HG02763 (cell line): ENCODE data around the gene BLMH.

ENCODE experiments used
- ATAC-seq: cut with Tn5 transposase; IDR thresholded peaks from one replicate; pipeline ENCODE4 v1.9.1; 2021; ENCODE audit warnings: mild to moderate bottlenecking, moderate library complexity; ENCODE audit not compliant: unreplicated experiment

The BLMH gene

GRCh38 chr17:30251931-30252330 lies 39.8 kb downstream of the BLMH start:
- no peak for ATAC-seq

DNA sequence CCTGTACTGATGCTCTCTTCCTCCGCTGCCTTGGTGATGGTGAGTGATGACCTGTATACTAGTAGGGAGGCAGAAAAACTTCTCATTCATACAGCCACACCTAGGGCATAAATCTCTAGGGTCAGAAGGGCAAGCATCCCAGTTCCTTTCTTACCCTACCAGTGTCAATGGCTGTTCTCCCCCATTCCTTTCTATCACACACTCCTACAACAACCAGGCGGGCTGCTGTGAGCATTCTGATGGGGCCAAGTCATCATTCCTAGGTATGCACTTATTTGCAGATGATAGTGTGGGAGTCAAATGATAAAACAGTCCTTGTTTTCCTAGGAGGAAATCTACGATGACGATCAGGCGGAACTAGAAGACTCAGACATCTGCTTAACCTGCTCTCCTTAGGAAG lies 42.3 kb downstream of the BLMH start:
- no peak for ATAC-seq

DNA sequence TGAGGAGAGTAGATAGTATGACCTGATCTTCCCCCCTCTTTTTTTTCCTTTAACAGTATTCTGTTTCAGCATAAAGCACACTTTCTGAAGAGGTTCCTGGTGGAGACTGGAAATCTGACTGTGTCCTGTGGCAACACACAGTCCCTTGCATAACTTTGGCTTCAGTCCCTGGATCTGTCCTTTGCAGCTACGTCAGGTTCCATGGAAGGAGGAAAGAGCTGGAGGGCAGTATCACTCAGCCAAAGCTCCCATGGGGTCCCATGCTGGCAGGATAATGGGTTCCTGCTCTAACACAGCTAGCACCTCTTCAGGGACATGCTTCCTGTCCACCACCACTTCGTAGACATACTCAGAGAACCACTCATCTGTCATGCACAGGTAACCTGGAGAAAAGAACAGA lies 43.0 kb downstream of the BLMH start:
- ATAC-seq, result no peak

- ATAC-seq, result no peak
Observed at GRCh38 chr17:30246460-30246859, 45.3 kb downstream of the BLMH start.

DNA sequence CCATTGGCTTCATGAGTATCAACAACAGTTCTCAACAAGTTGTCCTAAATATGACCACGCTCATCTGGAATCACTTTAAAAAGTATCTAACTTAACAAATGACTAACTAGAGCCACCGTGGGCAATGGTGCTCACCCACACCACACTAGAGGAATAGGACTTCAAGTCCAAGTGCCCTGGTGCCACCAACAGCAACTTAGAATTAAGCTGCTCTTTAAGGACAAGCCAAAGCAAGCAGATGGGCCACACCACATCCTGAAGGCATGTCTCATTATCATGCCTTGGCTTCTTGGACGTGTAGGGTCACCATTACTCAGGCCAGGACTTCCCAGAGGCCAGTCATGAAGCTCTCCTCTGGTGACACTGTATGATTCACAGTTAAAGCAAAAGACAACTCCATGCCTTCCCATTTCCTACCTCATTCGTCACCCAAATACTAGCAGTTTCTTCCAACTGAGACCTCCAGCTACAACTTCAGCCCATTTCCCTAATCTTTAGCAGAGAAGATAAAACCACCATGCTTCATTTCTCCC lies 46.8 kb downstream of the BLMH start:
- ATAC-seq, result no peak

DNA sequence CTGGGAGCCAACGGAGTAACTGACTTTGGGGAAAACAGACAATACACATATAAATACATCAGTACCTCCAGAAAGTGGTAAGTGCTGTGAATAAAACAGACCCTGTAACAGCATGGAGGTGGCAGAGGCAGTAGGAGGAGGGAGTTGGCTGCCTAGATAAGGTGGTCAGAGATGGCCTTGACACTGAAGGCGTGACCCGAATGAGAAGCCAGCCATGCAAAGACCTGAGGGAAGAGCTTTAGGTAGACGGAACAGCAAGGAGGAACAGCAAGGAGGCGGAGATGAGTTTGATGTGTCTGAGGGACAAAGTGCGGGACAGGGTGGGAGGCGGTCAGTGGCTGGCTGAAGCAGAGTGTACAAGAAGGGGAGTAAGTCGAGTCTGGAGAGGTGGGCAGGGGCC lies 48.2 kb downstream of the BLMH start:
- no peak for ATAC-seq

GRCh38 chr17:30243002-30243401 lies 48.7 kb downstream of the BLMH start:
- ATAC-seq, result no peak

DNA sequence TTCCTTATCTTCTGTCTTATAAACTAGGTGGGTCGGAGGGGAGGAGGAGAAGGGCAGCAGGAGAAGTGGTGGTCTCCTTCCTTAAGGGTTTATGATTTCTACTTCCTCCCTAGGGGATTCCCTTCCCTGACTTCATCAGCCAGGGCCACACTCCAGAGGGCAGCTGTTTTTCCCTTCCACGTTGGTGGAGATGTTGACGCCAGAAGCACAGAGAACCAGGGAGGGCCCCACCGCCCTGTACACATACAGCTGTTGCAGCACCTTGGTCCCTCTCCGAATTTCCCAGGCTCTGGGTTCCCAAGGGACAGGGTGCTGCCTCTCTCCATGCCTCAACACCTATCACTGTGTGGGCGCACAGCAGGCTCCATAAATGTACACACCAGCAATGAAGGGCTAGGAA lies 50.7 kb downstream of the BLMH start:
- no peak for ATAC-seq

DNA sequence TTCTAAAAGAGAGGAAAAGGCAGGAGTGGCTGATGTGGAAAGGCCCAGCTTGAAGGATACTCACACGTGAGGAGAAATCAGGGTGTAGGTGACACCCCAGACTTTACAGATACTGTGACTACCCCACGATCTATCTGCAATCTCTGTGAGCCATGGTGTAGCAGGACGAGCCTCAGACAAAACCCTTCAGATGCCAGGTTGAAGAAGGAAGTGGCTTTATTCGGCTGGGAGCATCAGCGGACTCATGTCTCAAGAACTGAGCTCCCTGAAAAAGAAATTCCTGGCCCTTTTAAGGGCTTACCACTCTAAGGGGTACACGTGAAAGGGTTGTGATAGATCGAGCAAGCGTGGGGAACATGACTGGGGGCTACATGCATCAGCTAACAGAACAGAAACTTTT lies 51.6 kb downstream of the BLMH start:
- ATAC-seq, result no peak

DNA sequence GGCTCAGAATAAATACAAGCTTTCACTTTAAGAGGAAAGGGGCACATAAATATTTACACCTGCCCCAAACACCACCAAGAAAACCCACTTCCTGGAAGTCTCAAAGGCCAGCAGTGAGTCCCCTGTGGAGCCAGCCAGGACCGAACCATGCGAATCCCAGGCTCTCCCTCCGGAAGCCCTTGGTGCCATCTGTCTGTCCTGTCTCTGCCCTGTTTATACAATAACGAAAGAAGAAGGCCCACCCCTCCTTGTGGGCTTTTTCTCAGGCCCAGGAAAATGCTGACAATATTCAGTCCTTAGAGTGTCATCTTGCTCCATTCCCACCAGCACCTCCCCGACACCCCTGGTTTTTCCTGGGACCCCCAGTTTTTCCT lies 52.7 kb downstream of the BLMH start:
- no peak for ATAC-seq

DNA sequence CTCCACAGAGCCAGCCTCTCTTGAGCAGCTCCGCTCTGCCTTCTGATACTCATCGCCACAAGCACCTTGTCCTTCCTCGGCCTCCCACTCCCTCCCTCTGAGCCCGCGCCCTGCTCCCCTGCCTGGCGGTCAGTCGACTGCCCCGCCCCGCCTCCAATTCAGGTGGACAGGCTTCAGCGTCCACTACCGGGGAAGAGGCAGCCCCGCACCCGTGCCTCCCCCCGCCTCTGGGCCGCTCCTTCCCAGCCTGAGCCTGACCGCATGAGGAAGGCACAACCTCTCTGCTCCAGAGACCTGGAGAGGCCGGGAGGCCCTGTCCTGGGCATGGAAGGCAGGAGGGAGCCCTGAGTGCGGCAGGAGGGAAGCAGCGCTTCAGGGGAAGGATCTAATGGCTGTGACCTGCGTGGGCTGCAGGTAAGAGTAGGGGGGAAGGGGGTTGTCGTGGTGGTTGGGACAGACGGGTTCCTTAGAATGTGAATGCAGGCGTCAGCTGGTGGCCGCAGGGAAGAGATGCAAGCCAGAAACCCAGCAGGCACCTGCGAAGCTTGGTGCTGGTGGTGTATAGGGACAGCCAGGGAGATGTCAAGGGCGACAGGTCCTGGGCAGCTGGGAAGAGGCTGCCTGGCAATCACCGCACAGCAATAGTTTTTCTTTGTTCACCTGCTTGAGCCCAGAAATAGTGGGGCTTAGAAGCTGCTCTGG lies 53.2 kb downstream of the BLMH start:
- no peak for ATAC-seq

DNA sequence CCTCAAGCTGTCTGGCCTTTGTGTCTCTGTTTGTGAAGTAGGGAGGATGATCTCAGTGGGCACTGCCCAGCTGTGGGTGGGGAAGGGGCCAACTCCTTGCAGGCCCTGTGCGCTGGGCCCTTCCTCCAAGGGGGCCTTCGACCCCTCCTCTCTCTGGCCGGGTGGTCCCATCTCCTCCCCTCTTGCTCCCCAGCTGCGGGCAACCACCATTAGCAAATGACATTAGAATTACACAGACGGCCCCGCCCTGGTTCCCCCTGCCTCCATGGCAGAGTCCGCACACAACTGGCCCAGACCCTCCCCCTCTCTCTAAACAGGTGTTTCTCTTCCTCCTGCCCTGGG lies 53.8 kb downstream of the BLMH start:
- no peak for ATAC-seq

DNA sequence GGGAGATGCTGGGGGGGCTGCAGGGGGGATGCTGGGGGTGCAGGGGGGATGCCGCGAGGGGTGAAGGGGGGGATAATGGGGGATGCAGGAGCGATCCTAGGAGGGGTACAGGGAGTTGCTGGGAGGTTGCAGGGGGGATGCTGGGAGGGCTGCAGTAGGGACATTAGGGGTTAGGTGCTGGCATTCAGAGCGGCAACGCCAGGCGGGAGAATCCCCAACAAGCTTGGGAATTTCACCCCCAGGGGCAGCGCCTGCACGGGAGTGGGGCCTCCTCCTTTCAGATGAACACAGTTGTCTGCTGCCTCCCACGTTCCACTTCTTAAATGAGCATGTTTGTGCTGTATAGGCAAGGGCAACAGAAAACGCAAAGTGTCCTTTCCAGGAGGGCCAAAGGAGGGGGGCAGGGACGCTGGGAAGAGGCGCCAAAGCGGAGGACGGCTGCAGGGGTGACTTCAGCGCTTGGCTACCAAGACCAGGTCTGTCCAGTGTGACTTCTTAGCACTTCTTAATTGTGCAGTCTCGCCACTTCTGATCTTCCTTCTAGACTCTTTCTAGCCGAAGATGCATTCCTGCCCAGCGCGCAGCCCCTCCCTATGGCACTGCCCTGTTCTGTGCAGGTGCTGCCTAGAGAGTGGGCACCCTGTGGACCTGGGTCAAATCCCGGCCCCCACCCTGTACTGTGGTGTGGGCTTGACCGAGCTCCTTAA lies 54.3 kb downstream of the BLMH start:
- no peak for ATAC-seq

GRCh38 chr17:30236766-30237165 lies 55.0 kb downstream of the BLMH start:
- no peak for ATAC-seq

DNA sequence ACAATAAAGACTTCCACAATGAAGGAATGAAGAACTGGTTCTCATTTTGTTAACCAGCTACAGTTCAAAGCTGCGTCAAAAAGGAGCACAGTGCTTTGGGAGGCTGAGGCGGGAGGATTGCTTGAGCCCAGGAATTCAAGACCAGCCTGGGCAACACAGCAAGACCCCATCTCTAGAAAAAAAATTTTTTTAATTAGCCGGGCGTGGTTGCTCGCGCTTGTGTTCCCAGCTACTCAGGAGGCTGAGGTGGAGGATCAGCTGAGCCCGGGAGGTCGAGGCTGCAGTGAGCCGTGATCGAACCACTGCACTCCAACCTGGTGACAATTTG lies 55.5 kb downstream of the BLMH start:
- ATAC-seq, result no peak

- ATAC-seq, result no peak
Observed at GRCh38 chr17:30235386-30236296, 56.1 kb downstream of the BLMH start, which contains the start of gene SLC6A4. TSS of gene SLC6A4 (minus strand) at chr17:30235697. CDS start at chr17:30221958, 13,739 bp downstream.

DNA sequence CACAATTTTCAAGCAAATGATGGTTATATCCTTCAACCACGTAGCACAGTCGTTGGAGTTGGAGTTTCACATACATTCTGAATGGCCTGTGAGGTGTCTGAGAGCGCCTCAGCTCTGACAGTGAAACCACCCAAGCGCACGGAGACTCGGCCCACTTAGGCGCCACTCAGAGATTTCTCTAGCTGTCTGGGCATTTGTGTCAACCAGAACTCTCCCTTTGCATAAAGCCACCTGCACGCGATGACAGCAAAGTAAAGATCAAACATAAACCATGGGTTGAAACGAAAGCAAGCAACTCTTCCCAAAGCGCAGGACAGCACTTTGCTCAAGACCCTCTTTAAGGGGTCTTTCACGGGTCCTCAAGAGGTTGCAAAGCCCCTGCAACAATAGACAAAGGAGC lies 56.8 kb downstream of the BLMH start:
- no peak for ATAC-seq

DNA sequence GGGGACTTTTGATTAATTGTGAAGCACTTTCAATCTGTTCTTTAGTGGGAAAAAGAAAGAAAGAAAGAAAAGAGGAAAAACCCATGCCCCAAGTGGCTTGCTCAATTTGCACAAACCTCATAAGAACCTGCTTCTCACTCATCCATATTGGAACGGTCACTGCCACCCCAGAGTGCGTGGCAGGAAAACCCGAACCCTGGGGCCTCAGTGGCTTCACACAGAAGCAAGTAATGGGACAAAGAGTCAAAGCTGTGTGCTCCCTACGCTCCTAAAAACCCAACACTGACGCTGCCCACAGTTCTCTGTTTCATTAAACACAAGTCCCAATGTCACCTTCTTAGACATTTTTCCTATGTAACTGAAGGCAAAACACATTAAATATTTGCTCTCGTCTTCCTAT lies 57.4 kb downstream of the BLMH start:
- no peak for ATAC-seq

DNA sequence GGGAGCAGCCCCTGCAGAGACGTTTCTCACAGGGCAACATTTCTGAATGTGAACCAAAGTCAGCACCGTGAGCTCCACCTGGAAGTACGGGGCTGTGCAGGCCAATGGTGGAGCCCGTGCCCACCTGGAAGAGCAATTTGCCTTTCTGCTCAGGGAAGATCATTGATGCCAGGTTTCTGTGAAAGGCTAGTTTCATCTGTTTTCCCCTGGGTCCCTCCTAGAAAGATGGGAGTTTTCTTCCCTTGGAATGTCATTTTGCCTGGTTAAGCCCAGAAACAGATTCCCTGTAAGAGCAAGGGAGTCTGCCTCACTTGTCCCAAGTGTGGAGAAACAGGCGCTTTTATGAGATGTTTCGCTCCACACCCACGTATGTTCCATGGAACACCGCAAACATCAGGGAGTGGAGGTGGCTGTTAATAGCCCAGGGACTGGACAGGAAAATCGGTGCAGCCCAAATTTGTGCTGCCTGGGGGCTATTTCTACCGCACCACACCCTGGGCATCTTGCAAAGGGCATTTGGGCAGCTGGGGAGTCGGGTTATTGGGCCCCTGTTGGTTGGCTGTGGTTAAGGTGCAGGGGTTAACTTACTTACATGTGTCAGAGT lies 58.8 kb downstream of the BLMH start:
- no peak for ATAC-seq

- no peak for ATAC-seq
Observed at GRCh38 chr17:30232015-30232823, 59.5 kb downstream of the BLMH start.
